NK-92 treated with Interleukin-12 subunit alpha and Interleukin-12 subunit beta, amount 100 ng/mL, for 24 hours (cell line): ENCODE results near the gene HS6ST2.
"Not testable (repeated sequence)": the region's sequence is repeated elsewhere in the genome, so short reads cannot be mapped to it uniquely, and the experiment has no call there.

ENCODE experiments used
- DNase-seq: peaks from one replicate; lab custom pipeline; 2025; lab: John Stamatoyannopoulos, UW

HS6ST2 gene

DNA sequence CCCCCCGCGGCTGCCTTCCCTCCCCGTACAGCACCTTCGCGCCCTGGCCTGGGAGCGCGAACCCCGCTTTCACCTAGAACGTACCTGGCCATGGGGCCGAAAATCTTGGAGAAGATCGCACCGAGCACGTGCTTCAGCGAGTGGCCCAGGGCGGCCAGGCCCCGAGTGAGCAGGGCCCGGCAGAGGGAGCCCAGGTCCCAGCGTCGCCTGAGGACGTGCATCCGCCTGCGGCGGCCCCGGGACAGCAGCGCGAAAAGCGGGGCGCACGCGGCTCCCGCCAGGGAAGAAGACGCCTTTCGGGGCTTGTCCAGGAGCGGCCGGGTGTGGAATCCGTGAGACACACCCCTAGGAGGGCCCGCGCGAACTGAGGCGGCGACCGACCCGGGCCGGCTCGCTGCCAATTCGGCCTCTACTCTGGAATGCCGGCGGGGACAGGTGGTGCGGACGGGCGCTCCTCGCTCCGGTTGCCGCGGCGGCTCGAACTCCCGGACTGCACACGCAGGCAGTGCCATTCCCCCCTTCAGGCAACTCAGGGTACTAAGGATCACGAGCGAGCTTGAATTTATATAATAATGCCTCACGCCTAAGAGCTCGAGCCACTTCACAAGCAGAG is at the start of gene HS6ST2:
HS6ST2 (minus strand) TSS at position 539 of the 613 bp plus-strand sequence.
- DNase-seq: no peak

DNA sequence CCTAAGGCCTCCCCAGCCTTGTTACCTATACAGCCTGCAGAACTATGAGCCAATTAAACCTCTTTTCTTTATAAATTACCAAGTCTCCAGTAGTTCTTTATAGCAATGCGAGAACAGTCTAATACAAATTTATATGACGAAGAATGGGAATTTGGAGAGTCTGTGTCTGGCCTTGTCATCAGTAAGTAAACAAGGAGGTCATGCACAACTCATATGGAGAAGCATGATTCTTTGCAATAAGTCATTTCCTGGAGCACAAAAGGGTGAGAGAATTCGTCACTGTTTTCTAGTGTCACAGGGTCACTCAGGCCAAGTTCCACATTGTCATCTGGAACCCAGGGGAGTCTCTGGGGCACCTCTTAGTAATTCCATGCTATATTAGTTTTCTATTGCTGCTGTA is 49.0 kb upstream of the HS6ST2 start:
- DNase-seq: no peak

DNA sequence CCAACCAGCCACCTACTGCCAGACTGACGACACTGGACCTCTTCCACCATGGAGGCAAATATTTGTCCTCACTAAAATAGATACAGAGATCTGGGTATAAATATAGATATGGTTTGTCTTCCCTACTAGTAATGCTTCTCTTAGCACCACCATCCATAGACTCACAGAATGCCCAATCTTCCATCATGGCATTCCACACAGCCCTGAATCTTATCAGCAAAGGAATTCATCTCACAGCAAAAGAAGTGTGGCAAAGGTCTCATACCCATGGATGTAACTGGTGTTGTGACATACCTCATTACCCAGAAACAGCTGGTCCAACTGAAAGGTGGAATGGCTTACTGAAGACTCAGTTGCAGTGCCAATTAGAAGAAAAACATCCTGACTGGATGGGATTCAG is 47.2 kb upstream of the HS6ST2 start:
- no peak for DNase-seq

DNA sequence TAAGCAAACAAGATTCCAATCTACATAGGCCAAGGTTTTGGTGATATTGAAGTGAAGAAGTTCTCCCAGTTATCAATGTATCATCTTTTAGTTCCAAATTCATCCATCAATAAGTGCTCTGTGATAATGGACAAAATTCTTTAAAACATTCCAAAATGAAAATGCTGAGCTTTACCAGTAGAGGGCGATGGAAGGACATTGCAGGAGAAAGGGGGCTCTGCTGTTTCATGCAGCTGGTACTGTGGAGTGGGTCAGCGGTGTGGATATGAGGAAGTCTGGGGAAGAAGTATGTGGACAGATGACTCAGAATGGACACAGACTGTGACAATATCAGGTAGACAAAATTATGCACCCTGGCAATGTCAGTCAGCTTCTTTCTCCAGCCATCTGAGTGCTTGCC is 46.6 kb upstream of the HS6ST2 start:
- no peak for DNase-seq

DNA sequence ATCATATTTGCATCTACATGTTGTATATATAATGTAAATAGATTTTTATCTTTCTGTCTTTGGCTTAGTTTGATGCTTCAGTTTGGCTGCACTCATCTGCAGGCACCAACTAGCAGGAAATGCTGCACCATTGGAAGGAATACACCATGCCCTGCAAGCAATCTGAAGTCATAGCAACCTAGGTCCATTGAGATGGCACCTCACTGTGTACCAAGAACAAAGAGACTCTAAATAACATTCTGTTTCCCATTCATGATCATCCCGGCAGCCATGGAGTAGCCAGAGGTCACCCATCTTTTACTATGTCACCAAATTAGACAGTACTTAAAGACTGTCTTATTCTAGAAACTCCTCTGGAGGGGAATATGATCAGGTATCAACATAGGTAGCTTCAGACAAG is 40.8 kb upstream of the HS6ST2 start:
- DNase-seq: no peak

DNA sequence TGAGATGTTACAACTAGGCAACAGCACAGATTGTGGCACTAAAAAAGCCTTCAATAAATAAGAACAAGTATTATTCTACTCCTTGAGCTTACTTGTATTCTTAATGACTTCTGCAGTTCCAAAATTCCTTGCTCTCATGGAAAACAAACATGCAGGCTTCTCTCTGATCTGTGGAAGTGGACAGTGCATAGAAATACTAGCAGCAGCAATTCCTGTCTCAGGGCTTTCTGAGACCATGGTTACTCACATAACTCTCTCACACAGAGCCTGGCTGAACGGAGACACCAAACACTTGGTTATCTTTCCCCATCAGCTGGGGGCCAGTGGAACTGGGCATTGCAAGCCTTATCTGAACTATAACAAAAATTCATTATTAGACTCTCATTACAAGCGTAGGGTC is 32.4 kb upstream of the HS6ST2 start:
- no peak for DNase-seq

DNA sequence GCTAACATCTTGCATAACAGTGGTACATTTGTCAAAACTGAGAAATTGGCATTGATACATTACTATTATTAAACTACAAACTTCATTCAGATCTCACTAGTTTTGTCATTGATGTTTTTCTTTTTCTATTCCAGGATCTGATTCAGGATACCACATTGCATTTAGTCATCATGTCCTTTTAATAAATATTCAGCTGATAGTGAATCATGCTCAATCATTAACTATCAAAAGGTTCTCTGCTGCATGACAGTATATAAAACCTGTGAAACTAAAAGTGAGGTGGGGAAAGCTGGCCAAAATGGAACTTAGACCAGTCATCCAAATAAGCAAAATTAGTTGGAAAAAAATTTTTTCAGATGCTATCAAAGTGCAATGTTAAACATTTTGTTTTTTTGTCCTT is 28.1 kb upstream of the HS6ST2 start:
- DNase-seq: no peak

DNA sequence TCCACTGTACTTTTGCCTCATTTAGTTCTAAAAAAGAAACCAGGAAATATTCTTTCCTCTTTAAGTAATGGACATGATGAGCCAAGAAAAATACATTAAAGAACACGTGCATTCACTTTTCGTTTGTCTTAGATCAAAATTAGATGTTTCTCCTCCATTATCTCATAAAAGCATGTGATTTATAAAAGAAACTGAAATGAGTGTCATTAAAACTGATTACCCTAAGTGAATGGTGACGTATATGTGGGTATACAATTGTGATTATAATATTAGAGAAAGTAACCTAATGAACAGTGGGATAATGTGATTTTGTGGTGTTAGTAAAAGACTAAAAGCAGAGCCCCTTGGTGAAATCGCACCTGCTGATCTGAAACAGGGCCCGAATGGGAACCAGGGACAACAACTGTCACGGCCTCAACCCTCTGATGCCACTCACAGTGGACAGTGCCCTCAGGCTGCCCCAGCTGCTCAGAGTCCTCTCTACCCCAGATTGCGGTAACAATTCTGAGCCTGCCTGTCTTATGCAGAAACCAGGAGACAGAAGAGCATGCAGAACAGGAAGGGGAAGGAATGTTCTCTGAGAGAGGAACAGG is 25.7 kb upstream of the HS6ST2 start:
- no peak for DNase-seq

DNA sequence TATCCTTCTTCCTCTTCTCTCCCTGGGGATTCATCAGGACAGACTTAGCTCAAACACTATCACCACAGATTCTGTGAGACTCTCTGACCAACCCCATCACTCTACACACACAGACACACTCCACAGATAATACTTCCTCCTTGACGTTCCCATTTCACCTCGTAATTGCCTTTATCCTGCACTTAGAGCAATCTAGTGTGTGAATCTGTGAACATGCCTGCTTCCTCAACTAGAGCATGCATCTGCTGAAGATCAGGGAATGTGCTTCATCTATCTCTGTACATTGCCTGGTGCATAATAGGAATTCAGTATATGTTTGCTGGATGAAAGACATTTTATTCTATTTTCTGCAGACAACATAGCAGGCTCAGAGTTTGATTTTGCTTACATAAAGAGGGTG is 25.1 kb upstream of the HS6ST2 start:
- no peak for DNase-seq

DNA sequence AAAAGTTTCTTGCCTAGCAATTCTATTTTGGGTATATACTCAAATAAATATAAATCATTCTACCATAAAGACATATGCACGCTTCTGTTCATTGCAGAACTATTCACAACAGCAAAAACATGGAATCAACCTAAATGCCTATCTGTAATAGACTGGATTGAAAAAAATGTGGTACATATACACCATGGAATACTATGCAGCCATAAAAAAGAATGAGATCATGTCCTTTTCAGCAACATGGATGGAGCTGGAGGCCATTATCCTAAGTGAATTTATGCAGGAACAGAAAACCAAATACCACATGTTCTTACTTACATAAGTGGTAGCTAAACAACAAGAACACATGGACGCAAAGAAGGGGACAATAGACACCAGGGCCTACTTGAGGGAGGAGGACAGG is 21.6 kb upstream of the HS6ST2 start:
- DNase-seq: not testable (repeated sequence)

DNA sequence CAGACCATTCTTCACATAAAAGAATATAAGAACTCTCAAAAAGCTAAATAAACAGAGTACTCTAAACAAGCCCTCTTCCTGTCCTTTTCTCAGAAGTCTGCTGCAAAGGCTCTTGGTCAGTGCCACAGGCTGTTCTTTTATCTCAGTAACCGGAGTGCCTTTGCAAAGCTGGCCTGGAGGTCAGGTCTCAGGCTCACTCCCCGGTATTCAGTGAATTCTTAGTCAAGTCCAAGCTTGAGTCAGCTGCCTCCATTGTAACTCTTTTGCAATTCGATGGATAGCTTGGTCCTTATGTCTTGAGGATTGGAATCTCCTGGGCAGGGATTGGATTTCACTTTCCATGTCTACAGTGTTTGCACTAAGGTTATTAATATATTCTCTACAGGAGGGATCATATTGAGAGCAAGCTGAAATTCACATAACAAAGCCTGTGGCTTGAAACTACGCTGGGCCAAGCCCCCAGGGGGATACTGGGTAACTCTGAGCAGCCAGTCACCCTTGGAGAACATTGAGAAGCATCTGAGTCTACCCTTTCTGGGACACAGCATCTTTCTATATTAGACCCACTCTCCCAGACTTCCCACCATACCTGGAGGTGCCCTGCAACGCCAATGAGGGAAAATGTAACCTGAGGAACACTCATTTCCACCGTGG is 10.0 kb upstream of the HS6ST2 start:
- DNase-seq: no peak

DNA sequence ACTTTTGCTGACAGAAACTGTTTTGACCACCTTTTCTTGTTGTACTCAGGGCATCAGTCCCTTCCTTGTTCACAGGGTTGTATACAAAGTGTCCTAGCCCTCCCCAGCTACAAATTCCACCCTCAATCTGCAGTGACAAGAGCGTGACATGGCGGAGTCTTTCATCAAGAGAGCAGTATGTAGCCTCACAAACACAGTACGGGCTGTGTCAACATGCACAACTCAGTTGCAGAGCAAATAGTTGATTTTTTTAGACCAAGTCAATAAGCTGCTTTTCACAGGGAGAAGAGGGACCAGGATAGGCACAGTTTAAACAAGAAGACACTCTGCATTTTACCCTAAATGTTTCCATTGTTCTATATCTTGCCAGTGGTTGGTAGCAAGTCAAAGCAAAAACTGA is 8.6 kb upstream of the HS6ST2 start:
- no peak for DNase-seq

DNA sequence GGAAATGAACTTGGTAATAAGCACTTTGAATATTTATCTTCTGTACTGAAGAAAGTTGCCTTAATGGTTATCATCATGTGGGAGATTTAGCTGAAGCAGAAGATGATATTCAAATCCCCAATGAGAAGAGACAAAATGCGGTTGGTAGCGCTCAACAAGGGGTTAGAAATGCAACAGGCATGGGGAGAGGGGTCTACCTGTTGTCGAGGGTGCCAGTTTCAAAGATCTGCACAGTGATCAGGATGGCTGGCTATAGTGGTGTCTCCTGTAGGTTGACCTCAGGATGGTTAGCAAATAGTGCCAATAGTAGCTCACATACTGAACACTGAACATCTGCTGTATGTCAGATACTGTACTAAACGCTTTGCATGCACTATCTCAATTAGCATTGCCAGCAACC is 7.0 kb upstream of the HS6ST2 start:
- no peak for DNase-seq

DNA sequence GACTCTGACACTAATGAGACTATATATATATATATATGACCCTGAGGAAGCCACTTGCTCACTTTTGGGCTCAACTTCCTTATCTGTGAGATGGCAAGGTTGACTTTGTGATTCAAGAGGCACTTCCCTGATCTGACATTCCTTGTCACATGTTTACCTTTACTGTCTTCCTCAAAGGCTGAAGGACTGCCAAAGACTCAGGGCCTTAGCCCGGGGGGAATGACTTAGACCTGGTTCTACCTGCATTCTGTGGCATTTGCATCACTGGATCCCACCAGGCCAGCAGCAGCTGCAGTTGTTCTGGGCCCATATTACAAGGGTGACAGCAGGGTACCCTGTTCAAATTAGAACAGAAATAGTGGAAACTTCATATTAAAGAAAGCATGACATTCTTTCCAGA is 3.1 kb upstream of the HS6ST2 start:
- DNase-seq: no peak

DNA sequence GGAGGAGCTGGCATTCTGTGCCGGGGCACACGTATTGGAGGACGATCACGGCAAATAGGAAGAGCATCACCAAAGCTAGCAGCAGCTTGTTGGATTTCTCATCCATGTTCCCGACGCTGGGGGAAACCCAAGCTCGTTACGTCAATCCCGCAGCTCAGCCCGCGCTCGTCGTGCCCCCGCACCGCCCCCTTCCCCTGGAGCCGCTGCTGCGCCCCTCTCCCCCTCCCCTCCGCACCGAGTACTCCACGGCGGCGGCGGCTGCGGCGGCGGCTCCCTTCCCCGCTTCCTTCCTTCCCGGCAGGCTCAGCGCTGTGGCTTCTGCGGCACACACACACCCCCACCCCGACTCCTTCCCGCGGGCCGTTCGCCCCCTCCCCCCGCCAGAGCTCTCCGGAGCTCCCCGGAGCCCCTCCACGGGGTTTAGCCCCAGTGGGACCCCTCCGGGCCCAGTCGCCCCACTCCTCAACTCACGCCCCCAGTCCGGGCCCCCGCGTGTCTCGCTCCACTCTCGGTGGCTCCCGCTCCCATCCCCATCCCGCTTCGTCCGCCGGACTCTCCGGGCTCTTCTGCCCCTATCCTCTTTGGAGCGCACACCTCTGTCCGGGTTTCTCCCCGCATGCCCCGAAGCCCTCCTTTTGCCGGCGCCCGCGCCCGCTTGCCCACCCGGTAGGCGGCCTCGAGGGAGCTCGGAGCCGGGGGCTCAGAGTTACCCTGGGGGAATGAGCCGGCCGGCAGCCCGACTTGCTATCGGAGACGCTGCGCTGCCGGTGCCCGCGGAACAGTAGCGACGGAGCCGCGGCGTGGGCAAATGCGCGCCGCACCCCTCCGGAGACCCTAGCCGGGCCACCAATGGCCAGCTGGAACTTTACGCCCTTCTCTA is 978 bp downstream of the HS6ST2 start:
- no peak for DNase-seq

DNA sequence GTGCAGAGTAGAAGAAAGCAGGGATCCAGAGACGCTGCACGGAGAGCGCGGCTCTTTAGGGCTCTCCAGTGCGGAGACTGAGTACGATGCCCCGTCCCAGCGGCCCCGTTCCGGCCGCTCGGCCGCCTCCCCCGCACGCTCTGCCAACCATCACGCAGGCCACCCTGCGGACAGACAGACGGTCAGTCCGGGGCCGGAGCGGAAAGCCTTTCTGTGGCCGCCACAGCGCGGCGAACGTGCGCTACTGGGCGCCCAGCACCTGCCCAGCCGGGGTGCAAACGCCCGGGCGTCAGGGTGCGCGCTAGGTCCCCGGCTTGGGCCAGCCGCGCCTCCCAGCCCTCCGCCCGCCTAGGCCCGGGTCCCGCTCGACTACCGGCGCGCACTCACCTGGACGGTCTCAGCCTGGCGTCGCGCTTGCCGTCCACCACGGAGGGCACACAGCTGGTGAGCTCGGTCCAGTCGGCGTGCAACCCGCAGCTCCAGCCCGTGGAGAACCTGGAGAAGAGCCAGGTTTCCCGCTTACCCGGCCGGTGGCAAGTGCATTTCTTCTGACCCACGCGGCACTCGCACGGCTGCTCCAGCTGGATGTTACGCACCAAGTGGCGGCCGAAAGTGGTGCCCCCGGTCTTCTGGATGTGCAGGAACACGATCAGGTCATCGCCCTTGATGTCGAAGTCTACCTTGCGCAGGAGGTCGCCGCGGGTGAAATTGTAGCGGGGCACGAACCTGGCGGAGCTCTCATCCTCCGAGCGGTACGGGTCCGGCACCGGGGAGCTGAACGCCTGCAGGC is 1.8 kb downstream of the HS6ST2 start:
- DNase-seq: no peak

DNA sequence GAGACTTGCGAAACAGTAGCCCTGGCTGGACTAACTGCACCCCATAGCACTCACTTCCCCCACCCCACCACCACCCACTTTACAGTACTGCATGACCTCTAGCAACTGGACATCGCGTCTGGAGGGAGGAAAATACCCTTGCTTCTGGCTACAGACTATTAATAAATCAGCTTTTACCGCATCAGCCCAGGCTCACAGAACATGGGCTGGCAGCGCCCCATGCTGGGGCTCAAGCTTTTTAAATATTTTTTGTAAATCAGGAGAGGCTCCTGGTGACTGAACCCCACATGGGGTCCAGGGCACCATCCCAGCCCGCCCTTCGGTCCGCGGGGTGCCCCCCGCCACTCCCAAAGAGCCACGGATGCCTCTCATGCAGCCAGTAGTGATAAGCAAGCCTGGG is 2.7 kb downstream of the HS6ST2 start:
- DNase-seq: no peak

DNA sequence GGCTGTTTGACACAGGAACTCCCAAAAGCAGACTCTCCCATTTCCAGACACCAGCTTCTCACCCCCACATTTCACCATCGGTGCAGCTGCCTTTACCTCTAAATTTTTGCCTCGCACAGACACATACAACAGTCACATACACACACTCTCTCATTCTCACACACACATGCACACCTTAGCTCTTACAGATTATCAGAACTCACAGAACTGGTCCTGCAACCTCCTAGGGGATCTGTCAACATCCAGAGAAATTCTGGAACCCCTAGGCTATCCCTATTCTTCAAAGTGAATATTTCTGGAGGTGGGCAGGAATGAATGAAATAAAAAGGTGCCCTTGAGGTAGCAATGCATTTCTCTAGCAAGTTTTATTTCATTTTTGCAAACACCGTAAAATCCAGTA is 4.1 kb downstream of the HS6ST2 start:
- no peak for DNase-seq

DNA sequence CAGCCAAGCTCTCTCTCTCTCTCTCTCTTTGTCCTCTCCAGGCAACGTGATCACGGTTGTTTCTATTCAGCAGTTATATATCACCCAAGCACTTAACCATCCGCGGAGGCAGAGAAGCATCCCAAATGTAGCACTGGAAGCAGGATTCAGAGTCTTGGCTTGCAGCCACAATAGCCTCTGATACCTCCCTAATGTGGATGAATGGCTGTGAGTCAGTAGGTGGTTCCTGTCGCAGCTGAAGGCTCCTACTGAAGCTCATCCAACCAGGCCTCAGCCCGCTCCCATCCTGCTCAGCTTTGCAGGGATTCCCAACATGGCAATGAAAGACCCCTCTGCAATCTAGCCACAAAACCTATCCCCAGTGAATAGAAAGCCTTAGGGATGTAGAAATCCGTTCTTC is 5.1 kb downstream of the HS6ST2 start:
- no peak for DNase-seq

DNA sequence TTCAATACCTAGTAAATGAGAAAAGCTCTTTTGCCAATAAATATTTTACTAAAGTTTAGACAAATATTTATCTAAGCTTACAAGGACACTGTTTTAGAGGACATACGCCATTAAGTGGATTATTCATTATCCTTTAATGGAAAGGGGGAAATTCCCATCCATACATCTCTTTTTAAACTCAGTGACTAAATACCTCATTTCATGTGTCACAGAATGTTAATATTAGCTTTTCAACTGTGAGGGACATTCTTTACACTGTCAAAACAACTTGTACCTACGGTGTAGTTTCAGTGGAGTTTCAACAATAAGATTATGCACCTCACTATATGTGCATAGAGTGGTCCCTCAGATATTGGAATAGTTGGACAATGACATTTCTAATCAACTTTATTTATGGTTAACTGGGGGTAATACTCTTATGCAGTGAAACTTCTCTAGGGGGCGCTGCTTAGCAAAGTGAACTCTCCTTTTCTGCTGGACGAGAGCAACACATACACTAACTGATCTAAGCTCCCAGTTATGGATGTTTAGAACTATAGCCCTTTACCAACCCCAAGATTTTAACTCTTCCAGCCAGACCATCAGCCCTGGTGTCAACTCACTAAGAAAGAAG is 9.7 kb downstream of the HS6ST2 start:
- no peak for DNase-seq

DNA sequence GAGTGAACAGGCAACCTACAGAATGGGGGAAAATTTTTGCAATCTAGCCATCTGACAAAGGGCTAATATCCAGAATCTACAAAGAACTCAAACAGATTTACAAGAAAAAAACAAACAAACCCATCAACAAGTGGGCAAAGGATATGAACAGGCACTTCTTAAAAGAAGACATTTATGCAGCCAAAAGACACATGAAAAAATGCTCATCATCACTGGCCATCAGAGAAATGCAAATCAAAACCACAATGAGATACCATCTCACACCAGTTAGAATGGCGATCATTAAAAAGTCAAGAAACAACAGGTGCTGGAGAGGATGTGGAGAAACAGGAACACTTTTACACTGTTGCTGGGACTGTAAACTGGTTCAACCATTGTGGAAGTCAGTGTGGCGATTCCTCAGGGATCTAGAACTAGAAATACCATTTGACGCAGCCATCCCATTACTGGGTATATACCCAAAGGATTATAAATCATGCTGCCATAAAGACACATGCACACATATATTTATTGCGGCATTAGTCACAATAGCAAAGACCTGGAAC is 13.3 kb downstream of the HS6ST2 start:
- not testable (repeated sequence) for DNase-seq
